ENCODE measurements around the gene ZNF227. TPM values are rescaled to one million over a fixed set of nuclear protein-coding genes. Genes with fewer than 3 reads are reported as not detected.

ZNF227 gene
- polyA plus RNA-seq, 3 donors = 2.6 to 4.9 (median 3.8) TPM

DNA sequence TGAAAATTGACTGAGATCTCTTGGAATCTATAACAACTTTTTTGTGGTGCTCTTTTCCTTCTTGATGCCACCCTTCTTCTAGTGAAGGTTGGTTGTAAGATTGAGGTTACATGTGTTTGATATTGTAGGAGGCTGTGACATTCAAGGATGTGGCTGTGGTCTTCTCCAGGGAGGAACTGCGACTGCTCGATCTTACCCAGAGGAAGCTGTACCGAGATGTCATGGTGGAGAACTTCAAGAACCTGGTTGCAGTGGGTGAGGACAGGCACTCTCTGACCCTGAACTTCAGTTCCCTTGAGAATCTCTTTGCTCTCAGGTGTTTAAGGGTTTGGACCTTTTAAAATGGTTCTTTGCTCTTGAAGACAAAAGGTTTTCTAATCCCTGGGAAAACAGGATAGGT lies 16.0 kb downstream of the ZNF227 start:
- H3K4me3 Mint-ChIP-seq = no peak overlapping the region
- no peak for DNase-seq
- Histone ChIP-seq H3K9me3 (replicated peaks in 1 of 2; ENCODE audit: control insufficient read depth in 1 of 2, insufficient read depth in 1 of 2, low read length in 2 of 2) (peaks cover 60 to 72% of the 10 kb centered on the region in 2 donors), H3K79me2 (ENCODE audit: insufficient read depth, low read length) (no peaks in the 10 kb centered on the region), H4K20me1 (ENCODE audit: insufficient read depth, low read length) (no peaks in the 10 kb centered on the region), H2AFZ (ENCODE audit: insufficient read depth, low read depth, low read length, poor library complexity, severe bottlenecking) (no peak overlapping the region), H3K36me3 (replicated peaks in 1 of 2; ENCODE audit: control insufficient read depth in 1 of 2, insufficient read depth in 2 of 2, low read length in 2 of 2) (peaks cover 51 to 62% of the 10 kb centered on the region in 2 donors), H3K9ac (ENCODE audit: insufficient read depth, low read length, poor library complexity, severe bottlenecking) (no peak overlapping the region), H3K27ac (ENCODE audit: low read depth in 1 of 2, low read length in 2 of 2) (no peak overlapping the region), H3K27me3 (ENCODE audit: control insufficient read depth in 2 of 2, insufficient read depth in 2 of 2, low read length in 2 of 2) (no peaks in the 10 kb centered on the region), H3K4me1 (ENCODE audit: control insufficient read depth in 1 of 2, insufficient read depth in 2 of 2, low read length in 2 of 2) (no peaks in the 10 kb centered on the region), H3K4me2 (replicated peaks; ENCODE audit: extremely low read depth, low read length, poor library complexity, severe bottlenecking) (no peak overlapping the region), H3K4me3 (replicated peaks in 1 of 3; ENCODE audit: low read depth in 2 of 3, low read length in 3 of 3) (no peak overlapping the region)
- no peaks in the 10 kb centered on the region for H3K4me1 Mint-ChIP-seq
- H3K27me3 Mint-ChIP-seq (ENCODE audit: low read depth in 3 of 3) = no peaks in the 10 kb centered on the region
- peaks cover 81 to 86% of the 10 kb centered on the region in 2 donors for H3K36me3 Mint-ChIP-seq
- H3K27ac Mint-ChIP-seq = no peak overlapping the region
- TF ChIP-seq, protein P1, sequence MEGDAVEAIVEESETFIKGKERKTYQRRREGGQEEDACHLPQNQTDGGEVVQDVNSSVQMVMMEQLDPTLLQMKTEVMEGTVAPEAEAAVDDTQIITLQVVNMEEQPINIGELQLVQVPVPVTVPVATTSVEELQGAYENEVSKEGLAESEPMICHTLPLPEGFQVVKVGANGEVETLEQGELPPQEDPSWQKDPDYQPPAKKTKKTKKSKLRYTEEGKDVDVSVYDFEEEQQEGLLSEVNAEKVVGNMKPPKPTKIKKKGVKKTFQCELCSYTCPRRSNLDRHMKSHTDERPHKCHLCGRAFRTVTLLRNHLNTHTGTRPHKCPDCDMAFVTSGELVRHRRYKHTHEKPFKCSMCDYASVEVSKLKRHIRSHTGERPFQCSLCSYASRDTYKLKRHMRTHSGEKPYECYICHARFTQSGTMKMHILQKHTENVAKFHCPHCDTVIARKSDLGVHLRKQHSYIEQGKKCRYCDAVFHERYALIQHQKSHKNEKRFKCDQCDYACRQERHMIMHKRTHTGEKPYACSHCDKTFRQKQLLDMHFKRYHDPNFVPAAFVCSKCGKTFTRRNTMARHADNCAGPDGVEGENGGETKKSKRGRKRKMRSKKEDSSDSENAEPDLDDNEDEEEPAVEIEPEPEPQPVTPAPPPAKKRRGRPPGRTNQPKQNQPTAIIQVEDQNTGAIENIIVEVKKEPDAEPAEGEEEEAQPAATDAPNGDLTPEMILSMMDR (IDR thresholded peaks at IDR 0.05) = no peak
- peaks cover 52 to 85% (median 76%) of the 10 kb centered on the region in 7 donors for H3K9me3 Mint-ChIP-seq
- intact Hi-C loops (cut with micrococcal nuclease) = no loop called here
- 74% methylated on average over 3 of the region's 3 CpGs for WGBS (ENCODE audit: insufficient coverage)

DNA sequence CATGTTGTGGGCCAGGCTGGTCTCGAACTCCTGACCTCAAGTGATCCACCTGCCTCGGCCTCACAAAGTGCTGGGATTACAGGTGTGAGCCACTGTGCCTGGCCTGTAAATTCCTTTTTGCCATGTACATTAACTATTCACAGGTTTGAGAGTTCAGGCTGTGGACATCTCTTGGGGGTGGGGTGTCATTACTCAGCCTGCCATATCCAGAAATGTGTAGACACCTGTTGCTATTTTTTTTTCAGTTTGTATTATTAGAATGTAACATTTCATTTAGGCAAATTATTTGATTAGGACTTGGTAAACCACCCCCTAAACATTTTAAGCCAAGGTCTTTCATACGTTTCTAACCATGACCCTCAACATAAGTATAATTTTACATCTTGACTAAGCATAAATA lies 20.5 kb downstream of the ZNF227 start:
- Histone ChIP-seq H3K4me1 (ENCODE audit: control insufficient read depth in 1 of 2, insufficient read depth in 2 of 2, low read length in 2 of 2) (no peaks in the 10 kb centered on the region), H3K27ac (ENCODE audit: low read depth in 1 of 2, low read length in 2 of 2) (no peak overlapping the region), H3K9me3 (replicated peaks in 1 of 2; ENCODE audit: control insufficient read depth in 1 of 2, insufficient read depth in 1 of 2, low read length in 2 of 2) (peaks cover 66 to 94% of the 10 kb centered on the region in 2 donors), H3K79me2 (ENCODE audit: insufficient read depth, low read length) (no peaks in the 10 kb centered on the region), H3K36me3 (replicated peaks in 1 of 2; ENCODE audit: control insufficient read depth in 1 of 2, insufficient read depth in 2 of 2, low read length in 2 of 2) (peaks cover 84 to 95% of the 10 kb centered on the region in 2 donors), H3K4me2 (replicated peaks; ENCODE audit: extremely low read depth, low read length, poor library complexity, severe bottlenecking) (no peak overlapping the region), H4K20me1 (ENCODE audit: insufficient read depth, low read length) (no peaks in the 10 kb centered on the region), H3K9ac (ENCODE audit: insufficient read depth, low read length, poor library complexity, severe bottlenecking) (no peak overlapping the region), H2AFZ (ENCODE audit: insufficient read depth, low read depth, low read length, poor library complexity, severe bottlenecking) (no peak overlapping the region), H3K27me3 (ENCODE audit: control insufficient read depth in 2 of 2, insufficient read depth in 2 of 2, low read length in 2 of 2) (no peaks in the 10 kb centered on the region), H3K4me3 (replicated peaks in 1 of 3; ENCODE audit: low read depth in 2 of 3, low read length in 3 of 3) (no peak overlapping the region)
- Mint-ChIP-seq H3K27me3 (ENCODE audit: low read depth in 3 of 3) (peaks cover 0 to 1% (median 0%) of the 10 kb centered on the region in 3 donors), H3K36me3 (peaks cover 80 to 84% of the 10 kb centered on the region in 2 donors), H3K9me3 (peaks cover 65 to 89% (median 77%) of the 10 kb centered on the region in 7 donors), H3K4me1 (no peaks in the 10 kb centered on the region), H3K4me3 (no peak overlapping the region), H3K27ac (no peak overlapping the region)
- no CpG with 5 or more reads among the region's 3 CpGs for WGBS (ENCODE audit: insufficient coverage)
- intact Hi-C loops (cut with micrococcal nuclease) = no loop called here
- TF ChIP-seq, protein P1 (IDR thresholded peaks at IDR 0.05) = no peak
- no peak for DNase-seq
